Measurements from ENCODE around the gene CDH15. TPM values are rescaled to one million over a fixed set of nuclear protein-coding genes. Genes with fewer than 3 reads are reported as not detected.

The CDH15 gene
- total and polyA plus RNA-seq, 2 of the 13 experiments (the other 11 are each of a cell fraction or from before 2014, with no cell fraction given), result 0.74 to 2.2 TPM

DNA sequence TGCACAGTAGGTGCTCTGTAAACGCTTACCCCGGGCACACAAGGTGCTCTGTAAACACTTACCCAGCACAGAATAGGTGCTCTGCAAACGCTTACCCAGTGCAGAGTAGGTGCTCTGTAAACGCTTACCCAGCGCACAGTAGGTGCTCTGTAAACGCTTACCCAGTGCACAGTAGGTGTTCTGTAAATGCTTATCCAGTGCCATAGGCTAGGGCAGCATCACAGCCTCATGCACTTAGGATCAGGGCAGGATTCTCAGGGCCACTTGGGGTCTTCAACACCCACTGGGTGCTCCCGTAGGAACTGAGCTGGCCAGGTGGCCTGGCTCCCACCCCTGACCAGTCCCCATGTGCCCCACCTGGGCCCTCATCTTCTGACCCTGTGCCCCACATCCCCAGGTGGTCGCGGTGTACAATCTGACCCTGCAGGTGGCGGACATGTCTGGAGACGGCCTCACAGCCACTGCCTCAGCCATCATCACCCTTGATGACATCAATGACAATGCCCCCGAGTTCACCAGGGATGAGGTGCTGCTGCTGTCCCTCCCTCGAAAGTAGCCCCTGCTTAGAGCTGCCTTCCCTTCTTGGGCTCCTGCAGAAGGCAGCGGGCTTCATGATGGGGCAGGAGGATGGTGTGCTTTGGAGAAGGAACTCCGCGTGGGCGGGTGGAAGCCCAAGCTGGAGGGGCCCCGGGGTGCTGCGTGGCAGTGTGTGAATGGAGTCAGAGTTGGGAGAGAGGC lies 15.7 kb downstream of the CDH15 start (continued):
- TF ChIP-seq, protein P1, sequence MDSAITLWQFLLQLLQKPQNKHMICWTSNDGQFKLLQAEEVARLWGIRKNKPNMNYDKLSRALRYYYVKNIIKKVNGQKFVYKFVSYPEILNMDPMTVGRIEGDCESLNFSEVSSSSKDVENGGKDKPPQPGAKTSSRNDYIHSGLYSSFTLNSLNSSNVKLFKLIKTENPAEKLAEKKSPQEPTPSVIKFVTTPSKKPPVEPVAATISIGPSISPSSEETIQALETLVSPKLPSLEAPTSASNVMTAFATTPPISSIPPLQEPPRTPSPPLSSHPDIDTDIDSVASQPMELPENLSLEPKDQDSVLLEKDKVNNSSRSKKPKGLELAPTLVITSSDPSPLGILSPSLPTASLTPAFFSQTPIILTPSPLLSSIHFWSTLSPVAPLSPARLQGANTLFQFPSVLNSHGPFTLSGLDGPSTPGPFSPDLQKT (CRISPR knock-in tag; IDR thresholded peaks at IDR 0.05; ENCODE audit: borderline replicate concordance), result no peak
- TF ChIP-seq ZNF550 (CRISPR knock-in tag; IDR thresholded peaks at IDR 0.05; ENCODE audit: borderline replicate concordance) (no peak), NAIF1 (CRISPR knock-in tag; IDR thresholded peaks at IDR 0.05; ENCODE audit: borderline replicate concordance) (no peak), PAWR (CRISPR knock-in tag; IDR thresholded peaks at IDR 0.05; ENCODE audit: borderline replicate concordance) (0 out of 2 replicates have a peak, but pooled peaks have one; percentile 29), NCOR1 (IDR thresholded peaks at IDR 0.05; ENCODE audit: borderline replicate concordance, low read length) (no peak), ZSCAN9 (CRISPR knock-in tag; IDR thresholded peaks at IDR 0.05; ENCODE audit: borderline replicate concordance) (no peak), ZFX (CRISPR knock-in tag; IDR thresholded peaks at IDR 0.05; ENCODE audit: low read depth) (peak; percentile 22; the same call in 1 of the 2 replicates), JUND (CRISPR knock-in tag; IDR thresholded peaks at IDR 0.05) (no peak), EED (CRISPR knock-in tag; IDR thresholded peaks at IDR 0.05) (no peak), ZNF17 (CRISPR knock-in tag; IDR thresholded peaks at IDR 0.05) (no peak), KDM4B (CRISPR knock-in tag; IDR thresholded peaks at IDR 0.05) (no peak), ZNF83 (CRISPR knock-in tag; IDR thresholded peaks at IDR 0.05; ENCODE audit: borderline replicate concordance) (no peak), ZFP37 (CRISPR knock-in tag; IDR thresholded peaks at IDR 0.05; ENCODE audit: borderline replicate concordance) (no peak), HNRNPLL (IDR thresholded peaks at IDR 0.05; ENCODE audit: low read depth, low read length, poor library complexity, severe bottlenecking) (no peak), RNF2 (conservative IDR thresholded peaks at IDR 0.05; ENCODE audit: low read depth) (no peak)
- TF ChIP-seq, protein P2, sequence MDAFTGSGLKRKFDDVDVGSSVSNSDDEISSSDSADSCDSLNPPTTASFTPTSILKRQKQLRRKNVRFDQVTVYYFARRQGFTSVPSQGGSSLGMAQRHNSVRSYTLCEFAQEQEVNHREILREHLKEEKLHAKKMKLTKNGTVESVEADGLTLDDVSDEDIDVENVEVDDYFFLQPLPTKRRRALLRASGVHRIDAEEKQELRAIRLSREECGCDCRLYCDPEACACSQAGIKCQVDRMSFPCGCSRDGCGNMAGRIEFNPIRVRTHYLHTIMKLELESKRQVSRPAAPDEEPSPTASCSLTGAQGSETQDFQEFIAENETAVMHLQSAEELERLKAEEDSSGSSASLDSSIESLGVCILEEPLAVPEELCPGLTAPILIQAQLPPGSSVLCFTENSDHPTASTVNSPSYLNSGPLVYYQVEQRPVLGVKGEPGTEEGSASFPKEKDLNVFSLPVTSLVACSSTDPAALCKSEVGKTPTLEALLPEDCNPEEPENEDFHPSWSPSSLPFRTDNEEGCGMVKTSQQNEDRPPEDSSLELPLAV (CRISPR knock-in tag; conservative IDR thresholded peaks at IDR 0.05; ENCODE audit: low read depth), result no peak
- TF ChIP-seq, protein P3, sequence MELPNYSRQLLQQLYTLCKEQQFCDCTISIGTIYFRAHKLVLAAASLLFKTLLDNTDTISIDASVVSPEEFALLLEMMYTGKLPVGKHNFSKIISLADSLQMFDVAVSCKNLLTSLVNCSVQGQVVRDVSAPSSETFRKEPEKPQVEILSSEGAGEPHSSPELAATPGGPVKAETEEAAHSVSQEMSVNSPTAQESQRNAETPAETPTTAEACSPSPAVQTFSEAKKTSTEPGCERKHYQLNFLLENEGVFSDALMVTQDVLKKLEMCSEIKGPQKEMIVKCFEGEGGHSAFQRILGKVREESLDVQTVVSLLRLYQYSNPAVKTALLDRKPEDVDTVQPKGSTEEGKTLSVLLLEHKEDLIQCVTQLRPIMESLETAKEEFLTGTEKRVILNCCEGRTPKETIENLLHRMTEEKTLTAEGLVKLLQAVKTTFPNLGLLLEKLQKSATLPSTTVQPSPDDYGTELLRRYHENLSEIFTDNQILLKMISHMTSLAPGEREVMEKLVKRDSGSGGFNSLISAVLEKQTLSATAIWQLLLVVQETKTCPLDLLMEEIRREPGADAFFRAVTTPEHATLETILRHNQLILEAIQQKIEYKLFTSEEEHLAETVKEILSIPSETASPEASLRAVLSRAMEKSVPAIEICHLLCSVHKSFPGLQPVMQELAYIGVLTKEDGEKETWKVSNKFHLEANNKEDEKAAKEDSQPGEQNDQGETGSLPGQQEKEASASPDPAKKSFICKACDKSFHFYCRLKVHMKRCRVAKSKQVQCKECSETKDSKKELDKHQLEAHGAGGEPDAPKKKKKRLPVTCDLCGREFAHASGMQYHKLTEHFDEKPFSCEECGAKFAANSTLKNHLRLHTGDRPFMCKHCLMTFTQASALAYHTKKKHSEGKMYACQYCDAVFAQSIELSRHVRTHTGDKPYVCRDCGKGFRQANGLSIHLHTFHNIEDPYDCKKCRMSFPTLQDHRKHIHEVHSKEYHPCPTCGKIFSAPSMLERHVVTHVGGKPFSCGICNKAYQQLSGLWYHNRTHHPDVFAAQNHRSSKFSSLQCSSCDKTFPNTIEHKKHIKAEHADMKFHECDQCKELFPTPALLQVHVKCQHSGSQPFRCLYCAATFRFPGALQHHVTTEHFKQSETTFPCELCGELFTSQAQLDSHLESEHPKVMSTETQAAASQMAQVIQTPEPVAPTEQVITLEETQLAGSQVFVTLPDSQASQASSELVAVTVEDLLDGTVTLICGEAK (IDR thresholded peaks at IDR 0.05), result no peak
- TF ChIP-seq, protein P3 (CRISPR knock-in tag; IDR thresholded peaks at IDR 0.05), result 0 out of 2 replicates have a peak, but pooled peaks have one; percentile 19
